ENCODE data around the gene TYSND1.
A peak's percentile ranks its signal among the peaks of the same experiment; 100 is the strongest.

TYSND1 gene

DNA sequence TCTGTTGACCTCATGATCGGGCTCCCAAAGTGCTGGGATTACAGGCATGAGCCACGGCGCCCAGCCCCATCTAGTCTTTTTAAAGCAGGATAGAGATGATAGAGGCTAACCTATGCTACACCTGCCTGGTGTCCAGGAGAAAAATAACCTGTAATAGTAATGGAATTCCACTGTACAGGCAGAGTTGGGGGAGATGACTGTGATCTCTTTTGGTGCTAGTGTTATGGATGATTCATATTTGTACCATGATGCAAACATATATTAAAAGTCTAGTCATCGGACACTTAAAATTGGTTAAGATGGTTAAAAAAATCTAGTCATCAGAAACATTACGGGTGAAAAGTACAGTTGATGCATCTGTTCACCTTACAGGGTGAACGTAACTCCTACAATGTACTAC lies 29.9 kb upstream of the TYSND1 start:
- no peaks in the 10 kb centered on the region for H3K36me3 ChIP-seq (ENCODE audit: control insufficient read depth, low read length)
- no peak overlapping the region for H3K4me3 ChIP-seq (ENCODE audit: low read length)
- no peaks in the 10 kb centered on the region for H4K20me1 ChIP-seq (ENCODE audit: control insufficient read depth, insufficient read depth, low read depth, low read length)
- no peak for TF ChIP-seq EZH2phosphoT487 (IDR thresholded peaks at IDR 0.05; ENCODE audit: borderline replicate concordance, low read length)
- TF ChIP-seq, protein P1, sequence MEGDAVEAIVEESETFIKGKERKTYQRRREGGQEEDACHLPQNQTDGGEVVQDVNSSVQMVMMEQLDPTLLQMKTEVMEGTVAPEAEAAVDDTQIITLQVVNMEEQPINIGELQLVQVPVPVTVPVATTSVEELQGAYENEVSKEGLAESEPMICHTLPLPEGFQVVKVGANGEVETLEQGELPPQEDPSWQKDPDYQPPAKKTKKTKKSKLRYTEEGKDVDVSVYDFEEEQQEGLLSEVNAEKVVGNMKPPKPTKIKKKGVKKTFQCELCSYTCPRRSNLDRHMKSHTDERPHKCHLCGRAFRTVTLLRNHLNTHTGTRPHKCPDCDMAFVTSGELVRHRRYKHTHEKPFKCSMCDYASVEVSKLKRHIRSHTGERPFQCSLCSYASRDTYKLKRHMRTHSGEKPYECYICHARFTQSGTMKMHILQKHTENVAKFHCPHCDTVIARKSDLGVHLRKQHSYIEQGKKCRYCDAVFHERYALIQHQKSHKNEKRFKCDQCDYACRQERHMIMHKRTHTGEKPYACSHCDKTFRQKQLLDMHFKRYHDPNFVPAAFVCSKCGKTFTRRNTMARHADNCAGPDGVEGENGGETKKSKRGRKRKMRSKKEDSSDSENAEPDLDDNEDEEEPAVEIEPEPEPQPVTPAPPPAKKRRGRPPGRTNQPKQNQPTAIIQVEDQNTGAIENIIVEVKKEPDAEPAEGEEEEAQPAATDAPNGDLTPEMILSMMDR (IDR thresholded peaks at IDR 0.05; ENCODE audit: low read depth, low read length, poor library complexity, severe bottlenecking), result no peak
- H3F3A ChIP-seq (ENCODE audit: control insufficient read depth, insufficient read depth), result peaks cover 10% of the 10 kb centered on the region
- no peaks in the 10 kb centered on the region; the same call in 1 of the 2 replicates for H3K79me2 ChIP-seq (ENCODE audit: control insufficient read depth, low read length)
- H3K4me1 ChIP-seq (ENCODE audit: control insufficient read depth, low read length), result peaks cover 19% of the 10 kb centered on the region
- peaks cover 5% of the 10 kb centered on the region; the same call in 1 of the 2 replicates for H3K27me3 ChIP-seq (ENCODE audit: control insufficient read depth, low read length)
- no peaks in the 10 kb centered on the region for H3K9me3 ChIP-seq (ENCODE audit: control insufficient read depth, insufficient read depth, low read length)
- no peak overlapping the region for H3K4me2 ChIP-seq (ENCODE audit: low read length)
- no peaks in the 10 kb centered on the region for H3K9me2 ChIP-seq (replicated peaks; ENCODE audit: control insufficient read depth, low read length)
- no peak overlapping the region for H3K27ac ChIP-seq (ENCODE audit: low read depth, low read length)

DNA sequence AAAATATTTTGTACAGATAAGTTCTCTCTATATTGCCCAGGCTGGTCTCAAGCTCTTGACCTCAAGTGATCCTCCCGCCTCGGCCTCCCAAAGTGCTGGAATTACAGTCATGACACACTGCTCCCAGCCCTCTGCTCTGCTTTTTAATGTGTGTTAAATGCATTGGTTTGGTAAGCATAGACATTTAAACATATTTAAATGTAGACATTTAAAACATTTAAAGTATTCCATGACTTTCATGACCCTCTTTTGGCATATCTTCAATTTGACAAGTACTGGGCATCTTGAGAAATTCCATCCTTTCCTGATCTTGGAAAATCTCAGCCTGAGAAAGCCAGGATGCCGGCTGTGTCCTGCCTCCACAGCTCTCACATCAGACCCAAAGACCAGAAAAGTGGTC lies 29.0 kb upstream of the TYSND1 start:
- Histone ChIP-seq H3K27me3 (ENCODE audit: control insufficient read depth, low read length) (peaks cover under 1% of the 10 kb centered on the region; the same call in 1 of the 2 replicates), H3K4me3 (ENCODE audit: low read length) (no peak overlapping the region), H3K36me3 (ENCODE audit: control insufficient read depth, low read length) (no peaks in the 10 kb centered on the region), H3K4me2 (ENCODE audit: low read length) (no peak overlapping the region), H3K9me3 (ENCODE audit: control insufficient read depth, insufficient read depth, low read length) (no peaks in the 10 kb centered on the region), H3K79me2 (ENCODE audit: control insufficient read depth, low read length) (peaks cover 6% of the 10 kb centered on the region), H3F3A (ENCODE audit: control insufficient read depth, insufficient read depth) (peaks cover 11% of the 10 kb centered on the region), H4K20me1 (ENCODE audit: control insufficient read depth, insufficient read depth, low read depth, low read length) (no peaks in the 10 kb centered on the region), H3K4me1 (ENCODE audit: control insufficient read depth, low read length) (peaks cover 25% of the 10 kb centered on the region), H3K27ac (ENCODE audit: low read depth, low read length) (no peak overlapping the region), H3K9me2 (replicated peaks; ENCODE audit: control insufficient read depth, low read length) (no peaks in the 10 kb centered on the region)
- TF ChIP-seq EZH2phosphoT487 (IDR thresholded peaks at IDR 0.05; ENCODE audit: borderline replicate concordance, low read length), result no peak
- TF ChIP-seq, protein P1 (IDR thresholded peaks at IDR 0.05; ENCODE audit: low read depth, low read length, poor library complexity, severe bottlenecking), result no peak

DNA sequence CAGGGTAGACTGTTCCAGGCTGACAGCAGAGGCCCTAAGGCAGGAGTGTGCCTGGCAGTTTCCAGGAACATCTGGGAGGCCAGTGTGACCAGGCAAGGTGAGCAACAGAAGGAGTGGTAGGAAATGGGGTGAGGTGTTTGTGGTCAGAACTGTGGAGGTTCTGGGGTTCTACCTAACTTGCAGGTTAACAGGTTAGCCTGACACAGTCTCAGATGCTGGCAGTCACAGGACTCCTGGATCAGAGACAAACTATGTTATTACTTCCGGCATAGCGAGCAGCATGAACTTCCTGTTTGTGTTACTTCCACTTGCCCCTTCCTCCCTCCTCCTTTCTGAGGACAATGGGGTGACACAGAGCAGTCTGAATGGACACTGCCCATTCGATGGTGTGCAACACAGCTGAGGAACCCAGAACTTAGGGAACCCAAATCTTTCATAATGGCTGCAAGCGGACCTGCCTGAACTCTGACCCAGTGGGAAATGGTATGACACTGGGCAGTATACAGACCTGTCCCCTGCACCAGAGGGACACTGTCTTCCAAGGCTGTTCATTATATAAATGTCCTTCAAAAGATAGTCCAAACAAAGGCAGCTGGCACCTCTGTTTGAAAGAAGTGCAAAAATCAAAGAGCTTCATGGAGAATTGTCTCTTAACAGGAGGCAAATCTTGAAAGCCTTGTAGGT lies 27.7 kb upstream of the TYSND1 start:
- H3K9me2 ChIP-seq (replicated peaks; ENCODE audit: control insufficient read depth, low read length), result no peaks in the 10 kb centered on the region
- peaks cover 28% of the 10 kb centered on the region for H3K4me1 ChIP-seq (ENCODE audit: control insufficient read depth, low read length)
- H3K36me3 ChIP-seq (ENCODE audit: control insufficient read depth, low read length), result peaks cover 5% of the 10 kb centered on the region; the same call in 1 of the 2 replicates
- H3K27ac ChIP-seq (ENCODE audit: low read depth, low read length), result peak overlapping the region; percentile 33
- peaks cover 7% of the 10 kb centered on the region for H4K20me1 ChIP-seq (ENCODE audit: control insufficient read depth, insufficient read depth, low read depth, low read length)
- TF ChIP-seq, protein P1 (IDR thresholded peaks at IDR 0.05; ENCODE audit: low read depth, low read length, poor library complexity, severe bottlenecking), result no peak
- TF ChIP-seq EZH2phosphoT487 (IDR thresholded peaks at IDR 0.05; ENCODE audit: borderline replicate concordance, low read length), result no peak
- peaks cover 11% of the 10 kb centered on the region for H3F3A ChIP-seq (ENCODE audit: control insufficient read depth, insufficient read depth)
- peak overlapping the region; percentile 31 for H3K4me3 ChIP-seq (ENCODE audit: low read length)
- no peaks in the 10 kb centered on the region for H3K27me3 ChIP-seq (ENCODE audit: control insufficient read depth, low read length)
- H3K4me2 ChIP-seq (ENCODE audit: low read length), result peak overlapping the region; percentile 70
- no peaks in the 10 kb centered on the region for H3K9me3 ChIP-seq (ENCODE audit: control insufficient read depth, insufficient read depth, low read length)
- peaks cover 18% of the 10 kb centered on the region for H3K79me2 ChIP-seq (ENCODE audit: control insufficient read depth, low read length)

Measured in DOHH2 (cell line).